A673 (cell line): Measurements from ENCODE around the gene PRDM12. TPM values are rescaled to one million over a fixed set of nuclear protein-coding genes. Genes with fewer than 3 reads are reported as not detected.

ENCODE experiments used
- BruUV-seq: library from RNA; stranded (reverse); fragments of 400-500 nt; replicated peaks from 2 replicates; lab custom pipeline; 2021; lab: Mats Ljungman, UMichigan
- CTCF ChIA-PET: fragments of 300-600 bp; sonication (Branson Sonifier 250); formaldehyde crosslinking; loops from one replicate; lab custom pipeline; 2022; ENCODE audit warnings: antibody characterized with exemption; lab: Charles Lee
- POLR2A ChIA-PET: fragments of 300-600 bp; sonication (Branson Sonifier 250); formaldehyde crosslinking; loops from one replicate; lab custom pipeline; 2022; ENCODE audit warnings: antibody characterized with exemption; ENCODE audit not compliant: low non-redundant PET; lab: Charles Lee
- DNase-seq: peaks from one replicate; pipeline ENCODE4 v3.0.0-alpha.2; 2015; ENCODE audit warnings: low spot score
- H3K27ac ChIP-seq: fragments of 200-600 bp; sonication (generic); 2 replicates; pipeline ENCODE4 v1.5.1; 2016; ENCODE audit warnings: mixed run types, low read depth, mild to moderate bottlenecking, mixed read lengths, antibody characterized with exemption, low read length; ENCODE audit not compliant: poor library complexity, severe bottlenecking
- H3K27me3 ChIP-seq: fragments of 200-600 bp; sonication (generic); replicated peaks from 2 replicates; pipeline ENCODE4 v1.6.1; 2017; ENCODE audit warnings: mixed run types, low read depth, mild to moderate bottlenecking, mixed read lengths, antibody characterized with exemption, low read length; ENCODE audit not compliant: insufficient read depth, poor library complexity
- H3K36me3 ChIP-seq: fragments of 200-600 bp; sonication (generic); 2 replicates; pipeline ENCODE4 v1.6.1; 2016; ENCODE audit warnings: mixed run types, mild to moderate bottlenecking, mixed read lengths, antibody characterized with exemption, low read length; ENCODE audit not compliant: insufficient read depth, poor library complexity, severe bottlenecking
- H3K4me1 ChIP-seq: fragments of 200-600 bp; sonication (generic); 2 replicates; pipeline ENCODE4 v1.6.1; 2017; ENCODE audit warnings: mixed run types, mild to moderate bottlenecking, mixed read lengths, antibody characterized with exemption, low read length; ENCODE audit not compliant: insufficient read depth, poor library complexity, severe bottlenecking
- H3K4me3 ChIP-seq: fragments of 200-600 bp; sonication (generic); 2 replicates; pipeline ENCODE4 v1.5.1; 2016; ENCODE audit warnings: low read depth, mixed run types, mild to moderate bottlenecking, mixed read lengths, low read length; ENCODE audit not compliant: poor library complexity, severe bottlenecking
- H3K9me3 ChIP-seq: fragments of 200-600 bp; sonication (generic); 2 replicates; pipeline ENCODE4 v1.6.1; 2016; ENCODE audit warnings: mixed run types, low read depth, mild to moderate bottlenecking, mixed read lengths, antibody characterized with exemption, low read length; ENCODE audit not compliant: poor library complexity, severe bottlenecking
- CTCF ChIP-seq: fragments of 300-800, 200-600 bp; sonication (generic); conservative IDR thresholded peaks from 2 replicates; pipeline ENCODE4 v1.5.1; 2017; ENCODE audit warnings: low read depth, mild to moderate bottlenecking, antibody characterized with exemption, low read length, moderate library complexity, mixed read lengths
- EZH2 ChIP-seq: fragments of 200-600 bp; sonication (generic); IDR thresholded peaks from 2 replicates; pipeline ENCODE4 v1.6.1; 2017; ENCODE audit warnings: borderline replicate concordance, low read depth, mild to moderate bottlenecking, mixed read lengths, antibody characterized with exemption, low read length; ENCODE audit not compliant: poor library complexity, severe bottlenecking
- intact Hi-C: fragments of 100-400 bp; cut with micrococcal nuclease; formaldehyde crosslinking; loops from one replicate; pipeline ENCODE4 v1.10.0; 2022; ENCODE audit not compliant: unreplicated experiment
- total RNA-seq: library from RNA; stranded (reverse); gene quantifications from 2 replicates; pipeline ENCODE4 v1.2.3, GENCODE V29; 2021

The PRDM12 gene
- total RNA-seq, 1 experiment from 2014 or later = not detected

GRCh38 chr9:130639866-130640555 lies 24.4 kb upstream of the PRDM12 start:
- Histone ChIP-seq H3K4me3 (no peak overlapping the region), H3K36me3 (peaks cover 20% of the 10 kb centered on the region), H3K27ac (no peak overlapping the region), H3K9me3 (no peaks in the 10 kb centered on the region), H3K27me3 (no peaks in the 10 kb centered on the region), H3K4me1 (peaks cover 9% of the 10 kb centered on the region)
- TF ChIP-seq EZH2 (no peak), CTCF (no peak)
- intact Hi-C loops = no loop called here
- POLR2A ChIA-PET = no interaction called here
- no peak for DNase-seq
- BruUV-seq = no TSS peak
- CTCF ChIA-PET = no interaction called here

GRCh38 chr9:130640681-130641080 lies 23.7 kb upstream of the PRDM12 start:
- POLR2A ChIA-PET = interaction anchor here (0.7 kb wide), 1 partner anchor 102 kb away, joined by 4 read pairs; no protein-coding TSS in a partner anchor
- DNase-seq = no peak
- no peak overlapping the region for H3K4me3 ChIP-seq
- H3K4me1 ChIP-seq = peaks cover 9% of the 10 kb centered on the region
- H3K27ac ChIP-seq = no peak overlapping the region
- BruUV-seq = no TSS peak
- TF ChIP-seq EZH2 (no peak), CTCF (peak; percentile 24; the same call in 1 of the 2 replicates)
- H3K36me3 ChIP-seq = peaks cover 20% of the 10 kb centered on the region
- intact Hi-C loops = no loop called here
- H3K9me3 ChIP-seq = no peaks in the 10 kb centered on the region
- CTCF ChIA-PET = no interaction called here
- H3K27me3 ChIP-seq = no peaks in the 10 kb centered on the region

- CTCF ChIA-PET = no interaction called here
- BruUV-seq = no TSS peak
Observed at GRCh38 chr9:130642926-130643325, 21.5 kb upstream of the PRDM12 start.

More at GRCh38 chr9:130642926-130643325, 21.5 kb upstream of the PRDM12 start:
- intact Hi-C loops = no loop called here
- Histone ChIP-seq H3K36me3 (peaks cover 7% of the 10 kb centered on the region), H3K4me3 (no peak overlapping the region), H3K27ac (no peak overlapping the region), H3K4me1 (peaks cover 9% of the 10 kb centered on the region), H3K9me3 (no peaks in the 10 kb centered on the region), H3K27me3 (no peaks in the 10 kb centered on the region)
- DNase-seq = no peak
- POLR2A ChIA-PET = no interaction called here
- TF ChIP-seq EZH2 (no peak), CTCF (no peak)
